Neuron (in vitro differentiated cells): ENCODE results near the gene TBC1D1.

Experiments used
- H2AFZ ChIP-seq: one replicate; pipeline ENCODE4 v1.6.1; 2013; ENCODE audit warnings: low read depth, mild to moderate bottlenecking, inconsistent platforms, low read length, moderate library complexity
- H3K27me3 ChIP-seq: one replicate; pipeline ENCODE4 v1.6.1; 2013; ENCODE audit warnings: low read length; ENCODE audit not compliant: insufficient read depth
- H3K36me3 ChIP-seq: one replicate; pipeline ENCODE4 v1.6.1; 2013; ENCODE audit warnings: low read length; ENCODE audit not compliant: insufficient read depth
- H3K4me1 ChIP-seq: one replicate; pipeline ENCODE4 v1.6.1; 2013; ENCODE audit warnings: low read length; ENCODE audit not compliant: insufficient read depth
- H3K4me3 ChIP-seq: 2 replicates; pipeline ENCODE4 v1.5.1; 2013; ENCODE audit warnings: mild to moderate bottlenecking, low read length, moderate library complexity
- H3K9me3 ChIP-seq: one replicate; pipeline ENCODE4 v1.6.1; 2013; ENCODE audit warnings: low read length

TBC1D1 gene

GRCh38 chr4:38146383-38146782 is 255.5 kb downstream of the TBC1D1 start:
- H3K27me3 ChIP-seq: no peaks in the 10 kb centered on the region
- H3K36me3 ChIP-seq: no peaks in the 10 kb centered on the region
- H2AFZ ChIP-seq: no peak overlapping the region
- peaks cover 7% of the 10 kb centered on the region for H3K4me1 ChIP-seq
- no peaks in the 10 kb centered on the region for H3K9me3 ChIP-seq
- no peak overlapping the region for H3K4me3 ChIP-seq

GRCh38 chr4:38149472-38149996 is 258.6 kb downstream of the TBC1D1 start:
- Histone ChIP-seq H3K4me3 (no peak overlapping the region), H3K27me3 (no peaks in the 10 kb centered on the region), H3K4me1 (peaks cover 17% of the 10 kb centered on the region), H3K36me3 (no peaks in the 10 kb centered on the region), H3K9me3 (no peaks in the 10 kb centered on the region), H2AFZ (no peak overlapping the region)

GRCh38 chr4:38149997-38150671 is 259.2 kb downstream of the TBC1D1 start:
- no peak overlapping the region for H2AFZ ChIP-seq
- H3K4me1 ChIP-seq: peaks cover 17% of the 10 kb centered on the region
- no peaks in the 10 kb centered on the region for H3K9me3 ChIP-seq
- H3K27me3 ChIP-seq: no peaks in the 10 kb centered on the region
- no peaks in the 10 kb centered on the region for H3K36me3 ChIP-seq
- H3K4me3 ChIP-seq: no peak overlapping the region

- H3K4me3 ChIP-seq: no peak overlapping the region
- H3K27me3 ChIP-seq: no peaks in the 10 kb centered on the region
- H3K36me3 ChIP-seq: no peaks in the 10 kb centered on the region
- H3K9me3 ChIP-seq: no peaks in the 10 kb centered on the region
- no peak overlapping the region for H2AFZ ChIP-seq
- peaks cover 17% of the 10 kb centered on the region for H3K4me1 ChIP-seq
These were observed 259.9 kb downstream of the TBC1D1 start for GRCh38 chr4:38150766-38151165.

- Histone ChIP-seq H3K4me1 (peaks cover 17% of the 10 kb centered on the region), H2AFZ (no peak overlapping the region), H3K4me3 (no peak overlapping the region), H3K27me3 (no peaks in the 10 kb centered on the region), H3K36me3 (no peaks in the 10 kb centered on the region), H3K9me3 (no peaks in the 10 kb centered on the region)
These were observed 261.0 kb downstream of the TBC1D1 start for GRCh38 chr4:38151873-38152272.

GRCh38 chr4:38152305-38152704 is 261.4 kb downstream of the TBC1D1 start:
- no peaks in the 10 kb centered on the region for H3K36me3 ChIP-seq

GRCh38 chr4:38152721-38153386 is 262.0 kb downstream of the TBC1D1 start:
- Histone ChIP-seq H3K36me3 (no peaks in the 10 kb centered on the region), H3K9me3 (no peaks in the 10 kb centered on the region), H3K27me3 (no peaks in the 10 kb centered on the region), H3K4me3 (no peak overlapping the region), H3K4me1 (peaks cover 17% of the 10 kb centered on the region), H2AFZ (no peak overlapping the region)

More at GRCh38 chr4:38152305-38152704, 261.4 kb downstream of the TBC1D1 start:
- H3K9me3 ChIP-seq: no peaks in the 10 kb centered on the region
- H3K4me1 ChIP-seq: peaks cover 17% of the 10 kb centered on the region
- H3K27me3 ChIP-seq: no peaks in the 10 kb centered on the region
- H3K4me3 ChIP-seq: no peak overlapping the region
- no peak overlapping the region for H2AFZ ChIP-seq

- H2AFZ ChIP-seq: no peak overlapping the region
- H3K9me3 ChIP-seq: no peaks in the 10 kb centered on the region
- H3K36me3 ChIP-seq: no peaks in the 10 kb centered on the region
- H3K4me1 ChIP-seq: peaks cover 17% of the 10 kb centered on the region
- no peak overlapping the region for H3K4me3 ChIP-seq
- no peaks in the 10 kb centered on the region for H3K27me3 ChIP-seq
These were observed 262.5 kb downstream of the TBC1D1 start for GRCh38 chr4:38153387-38153760.

GRCh38 chr4:38154252-38154651 is 263.4 kb downstream of the TBC1D1 start:
- Histone ChIP-seq H3K9me3 (no peaks in the 10 kb centered on the region), H3K36me3 (no peaks in the 10 kb centered on the region), H3K27me3 (no peaks in the 10 kb centered on the region), H3K4me3 (no peak overlapping the region), H2AFZ (no peak overlapping the region), H3K4me1 (peaks cover 17% of the 10 kb centered on the region)

- peaks cover 12% of the 10 kb centered on the region for H3K4me1 ChIP-seq
- H3K27me3 ChIP-seq: no peaks in the 10 kb centered on the region
- H3K9me3 ChIP-seq: no peaks in the 10 kb centered on the region
- no peak overlapping the region for H3K4me3 ChIP-seq
- no peaks in the 10 kb centered on the region for H3K36me3 ChIP-seq
- H2AFZ ChIP-seq: no peak overlapping the region
These were observed 264.1 kb downstream of the TBC1D1 start for GRCh38 chr4:38154681-38155588.

- peaks cover 15% of the 10 kb centered on the region for H3K4me1 ChIP-seq
- no peak overlapping the region for H2AFZ ChIP-seq
- H3K9me3 ChIP-seq: no peaks in the 10 kb centered on the region
- no peaks in the 10 kb centered on the region for H3K36me3 ChIP-seq
- H3K27me3 ChIP-seq: no peaks in the 10 kb centered on the region
- no peak overlapping the region for H3K4me3 ChIP-seq
These were observed 264.9 kb downstream of the TBC1D1 start for GRCh38 chr4:38155589-38156294.

GRCh38 chr4:38157592-38157991 is 266.7 kb downstream of the TBC1D1 start:
- no peak overlapping the region for H3K4me3 ChIP-seq
- H3K36me3 ChIP-seq: no peaks in the 10 kb centered on the region
- H3K27me3 ChIP-seq: no peaks in the 10 kb centered on the region
- no peak overlapping the region for H2AFZ ChIP-seq
- no peaks in the 10 kb centered on the region for H3K9me3 ChIP-seq
- peaks cover 23% of the 10 kb centered on the region for H3K4me1 ChIP-seq
